ENCODE measurements around the gene OR2C3.
"Not testable (repeated sequence)": the region's sequence is repeated elsewhere in the genome, so short reads cannot be mapped to it uniquely, and the experiment has no call there.

Gene OR2C3

DNA sequence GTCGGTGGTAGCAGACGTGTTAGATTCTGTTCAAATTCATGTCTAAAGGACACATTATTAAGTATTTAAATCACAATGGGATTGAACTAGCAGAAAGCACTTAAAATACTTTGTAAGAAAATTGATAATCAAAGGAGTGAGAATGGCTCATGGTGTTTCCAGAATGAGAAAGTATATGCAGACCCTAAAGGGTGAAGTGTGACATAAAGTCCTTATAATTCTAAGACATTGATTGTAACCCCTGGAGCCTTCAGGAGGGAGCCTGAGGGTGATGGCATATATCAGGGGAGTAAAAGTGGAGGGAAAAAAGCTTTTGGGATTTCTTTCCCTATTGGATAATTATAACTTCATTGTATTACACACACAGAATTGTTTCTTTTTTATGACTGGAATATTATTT, at the start of gene OR2C3:
OR2C3 (minus strand) TSS at position 101 of the 400 bp plus-strand sequence. CDS start 3,929 bp downstream, outside the sequence.
- no peak for DNase-seq

DNA sequence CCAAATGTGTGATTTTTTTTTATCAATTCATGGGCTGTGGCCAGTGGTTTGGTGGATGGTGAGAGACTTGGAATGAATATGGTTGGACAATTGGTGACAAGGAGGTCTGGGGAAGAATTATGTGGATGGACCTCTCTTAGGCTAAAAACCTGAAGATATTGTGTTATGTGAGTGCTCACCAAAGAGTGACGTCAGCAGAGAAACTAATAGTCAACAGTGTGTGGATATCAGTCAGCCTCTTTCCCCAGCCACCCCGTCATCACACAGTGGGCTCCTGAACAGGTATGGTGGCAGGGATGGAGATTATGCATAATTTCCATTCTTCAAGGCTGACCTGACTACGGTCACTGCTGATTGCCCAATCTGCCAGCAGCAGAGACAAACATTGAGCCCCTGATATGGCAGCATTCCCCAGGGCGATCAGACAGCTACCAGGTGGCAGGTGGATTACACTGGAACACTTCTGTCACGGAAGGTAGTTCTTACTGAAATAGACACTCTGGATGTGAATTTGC, 42.8 kb upstream of the OR2C3 start:
- DNase-seq: no peak

DNA sequence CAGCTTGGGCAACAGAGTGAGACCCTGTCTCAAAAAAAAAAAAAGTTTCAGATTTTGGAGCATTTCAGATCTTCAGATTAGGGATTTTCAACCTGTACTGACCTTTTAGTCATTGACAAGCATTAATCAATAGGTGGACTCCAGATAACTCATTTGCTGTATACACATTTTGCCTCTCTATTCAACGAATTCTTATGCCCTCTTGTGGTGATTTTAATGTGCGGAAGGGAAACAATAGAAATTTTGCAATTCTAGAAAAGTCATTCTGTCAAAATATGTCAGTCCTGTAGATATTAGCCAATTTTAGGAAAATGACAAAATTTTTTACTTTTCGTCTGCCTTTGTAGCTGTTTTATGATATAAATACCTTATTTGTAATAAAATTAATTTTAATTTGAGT, 40.3 kb upstream of the OR2C3 start:
- no peak for DNase-seq

DNA sequence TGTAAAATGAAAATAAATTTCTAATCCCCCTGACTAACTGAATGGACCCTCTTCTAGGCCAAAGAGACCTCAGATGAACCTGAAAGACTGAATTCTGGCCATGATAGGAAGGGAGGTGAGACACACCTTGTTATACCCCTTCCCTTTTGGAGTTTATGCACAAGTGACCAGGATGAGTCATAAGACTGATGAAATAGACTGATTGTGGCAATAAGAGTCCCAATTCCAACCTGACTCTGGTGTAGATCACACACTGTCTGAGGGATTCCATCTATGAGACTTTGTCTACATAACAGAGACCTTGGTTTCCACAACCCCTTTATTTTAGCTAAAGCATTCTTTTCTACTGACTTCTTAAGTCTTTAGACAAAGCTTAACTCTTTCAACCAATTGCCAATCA, 38.4 kb upstream of the OR2C3 start:
- no peak for DNase-seq

DNA sequence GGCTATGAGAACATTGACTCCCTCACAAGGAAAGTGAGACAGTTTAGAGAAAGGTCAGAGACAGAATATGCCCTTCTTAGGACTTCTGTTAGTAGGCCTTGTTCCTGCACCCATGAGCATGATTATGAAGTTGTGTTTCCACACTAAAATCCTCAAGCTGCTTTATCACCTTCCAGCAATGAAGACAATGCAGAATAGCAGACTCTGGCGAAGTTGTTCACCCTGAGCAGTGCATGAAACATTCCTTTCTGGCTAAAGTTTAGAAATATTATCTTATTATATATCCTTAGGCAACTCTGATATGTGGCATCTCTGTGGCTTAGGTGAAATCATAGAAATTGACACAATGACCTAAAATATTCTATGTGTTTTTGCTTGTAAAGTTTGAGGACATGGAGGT, 38.0 kb upstream of the OR2C3 start:
- no peak for DNase-seq

DNA sequence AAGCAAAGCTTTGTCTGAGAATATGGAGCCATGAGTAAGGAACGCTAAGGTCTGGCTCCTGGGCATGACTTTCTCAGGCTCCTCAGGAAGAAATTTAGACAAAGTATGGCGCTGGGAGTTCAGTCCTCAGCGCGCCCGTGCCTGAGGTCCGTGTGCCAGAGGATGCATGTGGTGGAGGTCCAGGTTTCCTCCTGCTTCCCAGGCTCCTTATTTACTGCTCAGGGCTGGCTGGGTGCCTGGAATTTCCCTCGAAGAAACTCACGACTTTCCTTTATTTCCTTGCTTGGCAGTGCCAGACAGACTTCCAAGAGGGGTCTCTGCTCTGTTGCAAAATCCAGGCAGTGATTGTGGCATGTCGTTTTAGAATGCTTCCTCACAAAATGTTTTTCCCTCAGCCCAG, 26.0 kb upstream of the OR2C3 start:
- no peak for DNase-seq

DNA sequence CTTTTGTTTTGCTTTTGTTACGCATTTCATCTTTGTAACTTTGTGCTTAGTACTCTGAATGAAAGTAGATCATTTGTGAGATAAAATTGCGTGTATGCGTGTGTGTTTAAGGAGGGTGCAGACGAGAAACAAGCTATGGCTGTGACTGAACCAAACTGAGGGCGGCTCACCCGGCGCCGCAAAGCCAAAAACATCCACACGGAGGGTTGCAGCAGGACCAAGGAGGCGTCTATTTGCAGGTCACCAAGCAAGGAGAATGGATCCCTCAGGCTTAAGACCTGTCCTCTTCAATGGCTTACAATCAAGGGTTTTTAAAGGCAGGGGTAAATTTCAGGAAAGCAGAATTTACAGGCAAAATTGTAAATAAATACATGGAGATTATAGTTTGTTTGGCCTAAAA, 25.5 kb upstream of the OR2C3 start:
- no peak for DNase-seq

DNA sequence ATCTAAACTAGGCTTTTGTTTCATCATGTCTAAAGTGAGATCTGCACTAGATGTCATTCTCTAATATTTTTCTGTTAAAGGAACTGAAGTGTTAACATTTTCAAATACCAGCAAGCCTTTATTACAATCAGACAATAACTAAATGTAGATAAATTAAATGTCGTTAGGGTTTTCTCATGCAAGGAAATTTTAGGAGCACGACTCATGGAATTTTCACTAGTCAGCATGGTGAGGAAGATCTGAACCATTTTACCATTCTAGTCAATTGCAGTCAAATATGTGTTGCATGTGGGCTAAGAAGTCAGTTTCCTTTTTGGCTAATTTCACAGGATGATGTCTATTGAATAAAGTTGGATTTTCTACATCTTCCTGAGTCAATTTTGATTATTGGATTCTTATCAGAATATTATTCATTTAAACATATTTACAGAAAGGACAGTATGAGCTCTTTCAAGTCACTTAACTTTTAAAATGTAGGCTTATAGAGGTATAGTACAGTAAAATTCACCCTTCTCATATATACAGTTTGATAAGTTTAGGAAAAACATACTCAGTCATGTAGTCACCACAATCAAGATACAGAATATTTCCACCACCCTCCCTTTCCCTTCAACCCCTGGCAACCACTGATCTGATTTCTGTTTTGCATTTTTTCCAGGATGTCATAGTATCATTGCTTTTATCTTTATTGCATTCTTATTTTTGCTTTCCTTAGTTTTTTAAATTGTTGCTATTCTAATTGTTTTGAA, 21.9 kb upstream of the OR2C3 start:
- DNase-seq: no peak

DNA sequence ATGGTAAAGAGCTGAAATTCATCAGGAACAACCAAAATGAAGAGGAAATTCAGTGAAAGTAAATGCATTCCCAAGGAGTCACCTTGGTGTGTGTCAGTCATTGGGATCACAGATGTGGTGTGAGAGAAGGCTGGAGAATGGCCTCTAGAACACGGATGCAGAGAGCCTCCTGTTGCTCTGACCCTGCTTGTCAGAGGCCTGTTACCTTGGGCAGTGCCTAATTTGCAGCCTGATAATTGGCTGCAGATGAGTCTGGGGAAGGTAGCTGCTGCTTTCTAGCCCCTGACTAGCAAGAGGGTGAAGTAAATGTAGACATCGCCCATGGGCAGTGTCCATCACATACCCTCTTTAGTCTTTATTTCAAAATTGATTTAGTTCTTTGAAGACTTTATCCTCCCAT, 16.0 kb upstream of the OR2C3 start:
- no peak for DNase-seq

DNA sequence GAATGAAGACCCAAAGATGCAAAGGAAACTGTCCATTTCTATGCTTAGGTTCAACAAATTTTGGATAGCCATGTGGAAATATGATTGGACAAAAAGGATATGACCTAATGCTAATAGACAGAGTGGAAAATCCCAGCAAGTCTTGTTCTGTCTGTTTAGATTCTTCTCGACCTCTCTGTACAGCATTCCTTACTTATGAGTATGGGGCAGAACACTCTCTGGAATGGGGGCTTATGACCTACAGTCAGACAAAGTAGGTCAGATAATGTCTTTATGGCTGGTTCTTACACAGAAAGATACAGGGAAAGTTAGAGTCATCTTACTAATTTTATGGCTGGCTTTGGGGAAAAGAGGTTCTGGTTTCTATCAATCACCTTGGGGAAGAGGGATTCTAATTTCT, 15.5 kb upstream of the OR2C3 start:
- DNase-seq: no peak

DNA sequence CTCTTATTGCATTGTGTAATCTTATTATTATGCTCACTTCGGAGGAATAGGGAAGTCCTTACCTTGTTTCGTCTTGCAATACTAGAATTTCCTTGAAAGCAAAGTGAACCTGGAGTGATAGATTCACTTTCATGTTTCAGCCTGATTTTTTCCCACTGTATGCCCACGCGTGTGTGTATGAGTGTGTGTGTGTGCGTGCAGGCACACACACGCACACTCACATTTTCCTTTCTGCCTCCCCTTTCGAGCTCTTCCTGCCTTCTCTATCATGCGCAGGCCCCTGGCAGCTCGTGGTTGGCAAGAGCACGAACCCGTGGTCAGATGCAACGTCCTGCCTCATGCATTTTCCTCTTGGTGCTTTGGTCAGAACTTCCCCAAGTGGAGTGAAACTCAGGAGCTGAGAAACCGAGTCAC, 12.5 kb upstream of the OR2C3 start, which contains the start of gene GCSAML:
GCSAML (plus strand) TSS at position 366 of the 414 bp plus-strand sequence. CDS start 58 bp downstream, outside the sequence.
- DNase-seq: no peak

DNA sequence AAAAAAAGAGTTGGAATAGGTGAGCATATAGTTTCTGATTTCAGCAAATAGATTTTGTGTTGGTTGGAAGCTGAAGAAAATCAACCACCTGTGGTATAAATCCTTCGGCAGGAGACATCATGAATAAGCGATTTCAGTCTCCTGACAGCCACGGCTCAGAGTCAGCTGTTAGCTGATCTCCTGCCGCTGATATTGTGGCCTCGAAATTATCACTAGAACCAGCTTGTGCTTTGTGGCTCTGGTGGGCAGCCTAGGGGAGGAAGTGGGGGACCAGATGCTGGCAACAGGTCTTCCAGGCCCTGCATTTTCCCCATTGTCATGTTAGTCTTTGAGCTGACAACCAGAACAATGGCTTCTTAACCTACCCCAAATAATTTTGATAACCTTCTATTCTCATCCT, 11.9 kb upstream of the OR2C3 start:
- DNase-seq: no peak

DNA sequence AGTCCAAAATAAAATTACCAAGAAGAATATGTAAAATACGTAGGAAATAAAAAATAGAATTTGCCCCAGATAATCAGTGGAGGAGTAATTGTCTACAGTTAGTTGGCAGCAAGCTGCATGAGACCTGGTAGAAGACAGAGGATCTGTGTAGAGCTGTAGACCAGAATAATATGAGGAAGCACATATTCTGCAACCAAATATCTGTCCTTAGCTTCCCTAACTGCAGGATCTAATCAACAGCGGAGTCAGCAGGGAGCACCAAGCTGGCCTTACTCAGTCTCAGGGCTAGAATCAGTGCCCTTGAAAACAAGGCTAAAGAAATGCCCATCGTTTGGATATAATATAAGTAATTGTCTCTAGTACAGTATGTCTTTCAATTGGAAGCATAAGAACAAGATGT, 6.6 kb upstream of the OR2C3 start:
- DNase-seq: no peak

DNA sequence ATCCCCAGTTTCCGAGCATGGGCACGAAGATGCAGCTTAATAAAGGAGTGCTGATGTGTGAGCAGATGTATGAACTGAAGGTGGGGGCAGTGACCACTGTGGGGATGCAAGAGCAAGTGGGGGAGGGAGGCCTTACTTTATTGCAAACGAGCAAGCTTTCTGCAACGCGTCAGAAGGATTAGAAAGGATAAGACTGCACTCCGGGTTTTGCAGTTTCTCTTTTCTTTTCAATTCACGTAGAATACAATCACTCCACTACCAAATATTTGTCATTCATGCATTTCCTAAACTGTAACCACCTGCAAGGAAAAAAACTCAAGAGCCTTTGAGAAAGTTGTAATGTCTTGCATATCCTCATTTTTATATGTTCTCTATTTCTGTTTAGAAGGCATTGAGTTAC, 4.3 kb upstream of the OR2C3 start:
- DNase-seq: no peak

DNA sequence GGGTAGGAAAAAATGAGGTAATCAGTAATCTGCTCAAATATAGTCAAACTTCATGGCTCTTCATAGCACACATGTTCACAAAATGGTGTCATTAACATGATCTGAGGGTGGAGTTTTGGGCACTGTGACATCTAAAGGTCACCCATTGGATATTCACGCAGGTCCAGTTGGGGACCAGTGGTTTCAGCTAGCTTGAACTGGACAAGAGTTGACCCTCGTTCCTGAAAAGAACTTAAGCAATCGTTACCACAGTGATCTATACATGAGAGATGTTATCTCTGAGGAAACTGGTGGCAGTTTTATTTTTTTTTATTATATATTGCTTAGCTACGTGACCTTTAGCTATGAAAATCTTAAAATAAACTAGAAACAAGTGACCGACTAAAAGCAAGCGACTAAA, 3.0 kb upstream of the OR2C3 start:
- DNase-seq: no peak

DNA sequence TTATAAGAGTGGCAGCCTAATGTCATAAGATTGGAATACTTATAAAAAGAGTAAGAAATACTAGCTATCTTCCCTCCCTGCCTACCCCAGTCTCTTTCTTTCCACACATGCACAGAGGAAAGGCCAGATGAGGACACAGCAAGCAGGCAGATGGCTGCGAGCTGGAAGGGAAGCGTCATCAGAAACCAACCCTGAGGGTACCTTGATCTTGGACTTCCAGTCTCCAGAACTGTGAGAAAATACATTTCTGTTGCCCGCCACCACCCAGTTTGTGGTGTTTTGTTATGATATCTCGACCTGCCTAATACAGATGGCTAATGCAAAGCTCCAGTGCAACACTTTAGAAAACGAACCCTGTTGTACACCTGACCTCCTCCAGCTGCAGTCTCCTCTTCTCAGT, 2.3 kb upstream of the OR2C3 start:
- DNase-seq: no peak

DNA sequence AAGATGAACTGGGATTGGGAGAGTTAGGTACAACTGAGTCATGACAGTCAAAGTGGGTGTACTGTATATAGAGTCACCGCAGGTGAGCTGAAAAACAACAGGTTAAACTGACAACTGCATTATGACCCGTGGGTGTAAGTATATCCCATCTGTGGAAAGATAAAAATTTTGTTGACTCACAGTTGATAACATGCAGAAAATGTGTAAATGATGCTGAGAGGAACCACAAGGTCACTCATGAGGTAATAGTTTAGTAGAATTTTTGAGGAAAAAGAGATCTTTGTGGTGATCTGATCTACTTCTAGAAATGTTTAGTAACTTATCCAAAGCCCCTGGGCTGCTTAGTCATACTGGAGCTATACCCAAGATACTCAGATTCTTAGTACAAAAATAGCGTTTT, 838 bp downstream of the OR2C3 start:
- no peak for DNase-seq

DNA sequence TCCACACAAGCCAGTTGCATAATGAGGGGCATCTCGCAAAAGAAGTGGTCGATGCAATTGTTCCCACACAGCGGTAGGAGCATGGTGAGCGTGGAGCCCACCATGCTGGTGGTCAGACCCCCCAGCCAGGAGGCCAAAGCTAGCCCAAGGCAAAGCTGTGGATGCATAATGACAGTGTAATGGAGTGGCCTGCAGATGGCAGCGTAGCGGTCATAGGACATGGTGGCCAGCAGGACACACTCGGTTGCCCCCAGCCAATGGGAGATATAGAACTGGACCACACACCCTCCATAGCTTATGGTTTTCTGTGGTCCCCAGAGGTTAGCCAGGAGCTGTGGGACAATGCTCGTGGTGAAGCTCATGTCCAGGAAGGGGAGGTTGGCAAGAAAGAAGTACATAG, 4.3 kb downstream of the OR2C3 start:
- no peak for DNase-seq

DNA sequence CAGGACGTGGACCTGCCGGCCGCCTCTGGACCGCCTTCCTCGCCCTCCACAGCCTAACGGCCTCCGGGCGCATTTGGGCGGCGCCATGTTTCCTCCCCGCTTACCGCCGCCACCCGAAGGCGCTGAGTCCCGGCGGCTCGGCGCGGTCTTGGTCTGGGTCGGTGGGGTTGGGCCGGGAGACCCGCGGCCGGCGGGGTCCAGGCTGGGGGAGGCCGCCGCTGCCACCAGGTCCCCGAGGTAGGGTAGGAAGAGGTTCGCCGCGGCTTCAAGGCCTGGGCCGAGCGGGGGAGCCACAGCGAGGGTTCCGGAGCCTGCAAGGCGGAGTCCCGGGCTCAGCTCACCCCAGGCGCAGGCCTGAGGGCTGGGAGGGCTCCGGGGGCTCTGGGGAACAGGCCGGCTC, 5.5 kb downstream of the OR2C3 start:
- DNase-seq: no peak

DNA sequence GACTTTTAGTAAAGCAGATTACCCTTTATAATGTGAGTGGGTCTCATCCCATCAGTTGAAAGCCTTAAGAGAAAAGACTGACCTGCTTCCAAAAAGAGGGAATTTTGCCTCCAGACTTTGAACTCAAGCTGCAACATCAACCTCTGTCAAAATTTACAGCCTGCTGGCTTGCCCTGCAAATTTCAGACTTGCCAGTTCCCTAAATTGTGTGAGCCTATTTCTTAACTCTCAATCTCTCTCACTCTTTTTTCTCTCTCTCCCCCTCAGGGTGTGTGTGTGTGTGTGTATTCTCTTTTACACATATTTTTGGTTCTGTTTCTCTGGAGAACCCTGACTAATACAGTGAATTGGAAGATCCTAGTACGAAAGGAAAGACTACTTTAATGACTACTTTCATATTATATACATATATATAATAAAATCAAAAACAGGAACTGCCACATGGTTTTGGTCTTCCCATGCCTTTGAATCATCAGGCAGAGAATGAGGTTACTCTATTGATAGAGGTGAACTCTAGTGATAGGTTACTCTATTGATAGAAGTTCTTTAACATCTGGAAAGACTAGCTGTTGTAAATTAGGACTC, 6.4 kb downstream of the OR2C3 start:
- no peak for DNase-seq

DNA sequence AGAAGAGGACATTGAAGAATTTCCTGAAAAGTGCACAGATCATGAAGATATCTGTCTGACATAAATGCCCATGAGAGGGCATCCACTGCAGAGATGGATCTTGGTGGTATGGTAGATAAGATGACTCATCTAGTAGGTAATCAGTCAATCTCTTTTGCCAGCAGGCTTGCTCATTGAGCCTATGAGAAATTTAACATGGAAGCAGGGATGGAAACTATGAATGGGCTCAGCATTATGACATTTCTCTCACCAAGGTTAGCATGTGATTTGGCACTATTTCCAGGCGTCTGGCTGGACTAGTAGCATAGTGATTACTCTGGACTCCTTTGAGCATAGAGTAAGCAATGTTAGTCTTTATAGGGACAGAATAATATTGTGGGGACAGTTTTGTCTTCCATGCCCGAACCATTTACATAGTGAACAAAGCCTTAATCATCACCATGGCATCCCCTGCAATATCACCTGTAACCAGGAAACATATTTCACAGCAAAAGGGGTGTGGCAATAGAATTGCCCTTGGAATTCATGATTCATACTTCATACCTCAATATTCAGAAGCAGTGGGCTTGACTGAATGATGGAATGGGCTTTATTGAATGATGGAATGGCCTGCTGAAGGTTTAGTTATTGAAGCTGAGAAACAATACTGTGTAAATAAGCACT, 7.3 kb downstream of the OR2C3 start:
- no peak for DNase-seq

DNA sequence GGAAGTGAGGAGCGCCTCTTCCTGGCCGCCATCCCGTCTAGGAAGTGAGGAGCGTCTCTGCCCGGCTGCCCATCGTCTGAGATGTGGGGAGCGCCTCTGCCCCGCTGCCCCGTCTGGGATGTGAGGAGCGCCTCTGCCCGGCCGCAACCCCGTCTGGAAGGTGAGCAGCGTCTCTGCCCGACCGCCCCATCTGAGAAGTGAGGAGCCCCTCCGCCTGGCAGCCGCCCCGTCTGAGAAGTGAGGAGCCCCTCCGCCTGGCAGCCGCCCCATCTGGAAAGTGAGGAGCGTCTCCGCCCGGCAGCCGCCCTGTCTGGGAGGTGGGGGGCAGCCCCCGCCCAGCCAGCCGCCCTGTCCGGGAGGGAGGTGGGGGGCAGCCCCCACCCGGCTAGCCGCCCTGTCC, 14.4 kb downstream of the OR2C3 start:
- DNase-seq: not testable (repeated sequence)

DNA sequence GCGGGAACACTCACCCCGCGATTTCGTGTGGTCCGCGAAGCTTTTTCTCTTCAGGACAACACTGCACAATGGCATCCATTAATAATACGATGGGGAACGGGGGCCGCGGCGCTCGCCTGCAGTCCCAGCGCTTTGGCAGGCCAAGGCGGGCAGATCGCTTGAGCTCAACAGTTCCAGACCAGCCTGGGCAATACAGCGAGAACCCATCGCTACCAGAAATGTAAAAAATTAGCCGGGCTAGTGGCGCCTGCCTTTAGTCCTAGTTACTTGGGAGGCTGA, 17.7 kb downstream of the OR2C3 start:
- DNase-seq: no peak
